LNCAP (cell line): ENCODE results near the gene FETUB.
A peak's percentile ranks its signal among the peaks of the same experiment; 100 is the strongest.

Source experiments
- CTCF ChIP-seq: fragments of 450-650 bp; IDR thresholded peaks from 2 replicates; pipeline ENCODE4 v1.5.1; 2017; ENCODE audit warnings: mild to moderate bottlenecking

FETUB gene

GRCh38 chr3:186614597-186615483 is 25.4 kb upstream of the FETUB start:
- peak; percentile 97 for TF ChIP-seq CTCF

- no peak for TF ChIP-seq CTCF
These were observed 23.9 kb upstream of the FETUB start for GRCh38 chr3:186616299-186616617.

GRCh38 chr3:186617036-186617946 is 22.9 kb upstream of the FETUB start:
- peak; percentile 95 for TF ChIP-seq CTCF

- TF ChIP-seq CTCF = no peak
These were observed 21.8 kb upstream of the FETUB start for GRCh38 chr3:186618318-186618938.

- no peak for TF ChIP-seq CTCF
These were observed 20.4 kb upstream of the FETUB start for GRCh38 chr3:186619787-186620212.

GRCh38 chr3:186620213-186621092 is 19.7 kb upstream of the FETUB start:
- TF ChIP-seq CTCF = no peak
